Putamen (tissue), 1 donor: ENCODE data around the gene NUDCD3.

ENCODE experiments used
- DNase-seq: peaks from one replicate; pipeline ENCODE4 v3.0.0-alpha.2; 2016; ENCODE audit warnings: low spot score

NUDCD3 gene

DNA sequence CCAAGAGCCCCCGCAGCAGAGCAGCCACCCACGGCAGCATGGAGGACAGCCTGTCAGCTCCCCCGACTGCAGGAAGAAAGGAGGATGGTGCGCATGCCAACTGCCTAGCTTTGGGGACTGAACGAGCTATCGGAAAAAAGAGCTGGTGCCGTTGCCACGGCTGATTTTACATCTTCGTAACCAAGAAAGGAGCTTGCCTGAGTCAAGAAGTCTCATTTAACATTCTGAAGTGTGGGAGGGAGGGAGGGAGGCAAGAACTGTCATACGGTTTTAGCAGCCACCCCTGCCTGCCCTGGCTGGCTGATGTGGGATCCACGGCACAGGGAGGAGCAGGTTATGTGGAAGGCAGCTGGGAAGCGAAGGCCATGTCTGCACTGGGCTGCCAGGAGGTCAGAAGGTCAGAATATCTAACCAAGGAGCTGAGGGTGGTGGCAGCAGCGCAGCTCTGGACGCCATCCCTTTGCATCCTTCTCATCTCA, 90.4 kb downstream of the NUDCD3 start:
- DNase-seq: peak; percentile 86

- DNase-seq: no peak
Measured at GRCh38 chr7:44398953-44399574, 91.4 kb downstream of the NUDCD3 start.

- DNase-seq: peak; percentile 83
Measured at GRCh38 chr7:44398511-44398911, 91.9 kb downstream of the NUDCD3 start.

DNA sequence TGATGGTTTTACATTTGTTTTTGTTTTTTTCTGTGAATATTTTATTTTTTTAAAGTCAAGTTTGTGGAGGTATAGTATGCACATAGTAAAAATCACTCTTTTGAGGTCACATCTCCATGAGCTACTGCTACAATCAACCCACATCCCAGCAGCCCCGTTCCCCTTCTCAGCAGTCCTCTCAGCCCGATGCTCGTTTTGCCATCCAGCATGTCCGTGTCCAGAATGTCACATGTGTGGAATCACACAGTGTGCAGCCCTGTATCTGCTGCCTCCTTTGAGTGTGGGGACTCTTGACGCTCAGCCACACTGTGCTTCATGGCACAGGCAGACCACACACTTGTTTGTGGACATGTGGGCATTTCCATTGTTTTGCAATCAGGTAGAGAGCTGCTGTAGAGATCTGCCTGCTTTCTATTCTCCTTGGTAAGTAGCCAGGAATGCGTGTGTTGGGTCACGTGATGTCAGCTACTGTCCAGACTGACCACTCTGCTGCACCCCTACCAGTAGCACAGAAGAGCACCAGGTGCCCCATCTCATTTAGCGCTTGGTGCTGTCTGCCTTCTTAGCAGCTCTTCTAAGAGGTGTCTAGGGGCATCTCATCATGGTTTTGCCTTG, 93.4 kb downstream of the NUDCD3 start:
- no peak for DNase-seq

DNA sequence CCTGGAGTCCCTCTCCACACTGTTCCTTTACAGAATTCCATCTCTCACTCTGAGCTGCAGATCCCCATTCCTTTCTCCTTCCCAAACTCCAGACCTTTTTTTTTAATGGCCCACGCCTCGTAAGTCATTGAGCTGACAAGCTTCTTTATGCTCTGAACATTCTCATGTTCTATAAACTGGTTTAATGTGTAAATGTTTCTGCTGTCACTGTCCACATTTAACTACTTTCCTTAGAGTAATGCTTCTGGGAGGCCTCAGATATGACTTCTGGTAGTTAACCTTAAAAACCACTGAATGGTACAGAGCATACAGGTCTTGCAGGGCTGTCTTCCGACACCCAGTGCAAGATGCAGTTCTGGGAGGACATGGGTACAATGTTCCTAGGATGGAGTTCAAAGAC, 94.0 kb downstream of the NUDCD3 start:
- no peak for DNase-seq

GRCh38 chr7:44395067-44395466, 95.4 kb downstream of the NUDCD3 start:
- DNase-seq: no peak

DNA sequence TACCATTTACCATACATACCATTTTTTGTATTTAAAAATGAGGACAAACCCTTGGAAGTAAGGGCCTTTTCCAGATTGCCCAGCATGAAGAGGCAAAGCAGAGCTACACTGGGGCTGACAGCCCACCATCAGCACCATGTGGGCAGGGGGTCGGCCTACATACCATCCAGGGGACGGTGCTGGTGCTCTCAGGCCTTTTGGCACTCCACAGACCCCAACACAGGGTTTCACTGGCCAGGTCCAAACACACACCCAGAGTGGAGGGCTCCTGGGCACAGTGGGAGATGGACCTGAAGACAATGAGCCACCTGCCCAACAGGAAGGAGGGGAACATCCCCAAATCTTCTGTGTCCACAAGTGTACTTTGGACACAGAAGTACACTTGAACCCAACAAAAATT, 95.8 kb downstream of the NUDCD3 start:
- DNase-seq: no peak

DNA sequence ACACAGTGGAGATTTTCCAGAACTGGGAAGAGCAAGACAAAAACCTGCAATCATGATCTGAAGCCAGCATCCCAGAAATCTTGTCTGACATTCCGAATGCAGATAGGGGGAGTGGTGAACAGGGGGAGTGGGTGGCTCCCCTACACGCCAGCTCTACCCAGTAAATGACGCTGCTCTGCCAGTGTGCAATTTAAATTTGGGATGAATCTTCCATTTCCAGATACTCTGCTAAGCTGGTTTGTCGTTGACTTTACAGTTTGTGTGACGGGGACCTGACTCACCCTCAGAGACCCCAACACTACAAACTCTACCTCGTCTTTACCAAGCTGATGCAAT, 96.4 kb downstream of the NUDCD3 start:
- DNase-seq: peak; percentile 72

DNA sequence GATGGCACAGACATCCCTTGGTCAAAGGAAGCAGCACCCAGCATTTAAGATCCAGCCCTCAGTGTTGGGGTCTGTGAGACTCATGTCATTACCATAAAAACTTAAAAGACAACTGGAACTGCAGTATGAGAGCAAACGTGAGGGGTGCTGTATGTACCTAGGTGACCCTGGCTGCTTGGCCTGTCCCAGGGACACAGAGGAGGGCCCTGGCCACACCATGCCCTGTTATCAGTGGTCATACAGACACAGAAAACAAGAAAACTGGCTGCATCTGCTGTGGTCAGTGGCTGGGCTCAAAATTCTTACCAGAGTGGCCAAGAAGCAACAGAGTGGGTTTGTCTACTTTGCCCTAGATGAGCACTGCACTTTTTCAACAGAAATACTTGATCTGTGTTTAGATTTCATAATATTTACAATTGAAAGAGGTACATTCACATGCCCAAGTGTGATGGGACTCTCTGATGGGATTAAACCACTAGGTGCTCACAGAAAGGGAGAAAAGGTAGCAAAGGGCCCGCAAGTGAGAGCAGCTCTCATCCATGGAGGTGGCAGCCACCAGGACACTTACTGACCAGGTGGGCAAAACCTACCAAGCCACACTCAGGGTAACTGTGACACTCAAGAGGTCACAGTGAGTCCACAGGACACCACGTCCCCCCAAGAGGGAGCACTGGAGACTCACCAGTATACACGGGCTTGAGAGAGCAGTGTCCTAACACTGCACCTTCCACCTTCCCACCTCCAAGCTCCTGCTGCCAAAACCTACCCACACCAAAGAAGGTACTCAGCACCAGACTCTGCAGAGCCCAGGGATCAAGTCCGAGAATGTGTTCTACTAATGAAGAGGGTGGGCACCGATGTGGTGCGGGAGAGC, 97.0 kb downstream of the NUDCD3 start:
- DNase-seq: no peak

GRCh38 chr7:44392618-44393010, 97.8 kb downstream of the NUDCD3 start:
- no peak for DNase-seq

DNA sequence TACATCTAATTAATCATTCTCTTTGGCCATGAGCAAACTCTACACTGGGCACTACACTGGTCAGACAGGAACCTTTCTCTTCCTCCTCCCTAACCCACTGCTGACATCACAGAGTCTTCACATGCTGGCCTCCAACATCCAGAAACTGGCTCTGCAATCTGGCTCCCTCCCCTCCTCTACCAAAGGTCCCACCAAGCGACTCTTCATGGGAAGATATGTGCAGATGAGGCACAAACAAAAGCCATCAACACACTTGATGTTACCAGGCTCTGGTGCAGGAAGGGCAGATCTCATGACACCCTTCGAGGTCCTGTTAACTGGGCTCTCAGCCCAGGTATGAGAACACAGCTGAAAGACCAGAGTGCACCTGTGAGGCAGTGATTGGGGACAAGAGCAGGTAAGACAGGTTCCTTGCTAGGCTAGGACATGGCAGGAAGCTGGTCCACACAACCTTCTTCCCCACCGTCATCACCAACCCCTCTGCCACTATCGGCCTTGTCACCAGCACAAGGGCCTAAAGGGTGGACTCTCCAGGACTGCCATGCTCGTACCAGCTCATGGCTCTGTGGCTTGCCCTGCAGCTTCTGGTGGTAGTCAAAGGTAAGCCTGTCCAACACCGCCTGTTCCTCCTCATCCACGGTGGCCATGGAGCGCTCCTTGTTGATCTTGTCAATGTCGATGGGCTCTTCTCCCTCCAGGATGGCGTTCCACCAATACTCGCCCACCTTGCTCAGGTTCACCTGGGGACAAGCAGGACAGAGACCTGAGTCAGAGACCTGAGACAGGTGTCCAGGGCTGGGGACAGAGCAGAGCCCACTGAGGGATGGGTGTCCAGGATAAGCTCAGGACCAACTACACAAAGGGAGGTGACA, 98.5 kb downstream of the NUDCD3 start:
- DNase-seq: no peak

- no peak for DNase-seq
Measured at GRCh38 chr7:44391171-44391570, 99.3 kb downstream of the NUDCD3 start.

GRCh38 chr7:44390701-44391100, 99.8 kb downstream of the NUDCD3 start:
- DNase-seq: no peak

DNA sequence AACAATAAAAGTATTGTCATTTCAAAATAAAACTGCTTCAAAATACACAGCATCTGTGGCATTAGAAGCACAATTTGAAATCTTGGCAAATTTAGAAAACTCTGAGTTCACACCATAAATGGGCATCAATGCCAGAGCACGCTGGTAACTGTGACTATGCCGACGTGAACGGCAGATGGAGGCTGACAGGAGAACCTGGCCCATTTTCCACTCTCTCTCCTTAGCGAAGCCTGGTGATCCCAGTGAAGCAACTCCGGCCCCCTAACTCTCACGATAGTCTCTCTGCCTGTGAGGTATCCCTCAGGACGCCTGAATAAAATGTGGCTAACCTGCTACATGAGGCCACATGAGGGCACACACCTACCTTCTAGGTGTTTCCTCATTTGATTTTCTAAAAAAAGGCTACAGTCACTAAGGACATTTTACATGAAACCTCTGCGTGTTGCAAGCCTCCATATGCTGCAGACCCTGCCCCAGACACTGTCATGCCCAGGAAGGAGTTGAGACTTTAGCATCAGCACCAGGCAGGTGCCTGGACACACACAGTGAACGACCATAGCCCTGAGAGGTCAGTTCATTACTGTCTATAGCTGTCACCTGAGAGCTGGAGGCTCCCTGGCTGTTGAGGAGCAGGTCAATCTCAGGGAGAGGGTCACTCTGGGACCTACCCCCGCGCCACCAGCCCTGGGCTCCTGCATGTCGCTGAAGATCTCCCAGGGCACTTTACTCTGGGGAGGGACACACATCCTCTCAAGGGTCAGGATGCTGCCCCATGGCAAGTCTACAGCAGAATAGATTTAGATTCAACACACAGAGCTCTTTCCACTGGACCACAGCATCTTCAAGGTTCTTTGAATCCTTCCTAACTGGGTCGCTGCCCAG, 102.1 kb downstream of the NUDCD3 start:
- DNase-seq: no peak

DNA sequence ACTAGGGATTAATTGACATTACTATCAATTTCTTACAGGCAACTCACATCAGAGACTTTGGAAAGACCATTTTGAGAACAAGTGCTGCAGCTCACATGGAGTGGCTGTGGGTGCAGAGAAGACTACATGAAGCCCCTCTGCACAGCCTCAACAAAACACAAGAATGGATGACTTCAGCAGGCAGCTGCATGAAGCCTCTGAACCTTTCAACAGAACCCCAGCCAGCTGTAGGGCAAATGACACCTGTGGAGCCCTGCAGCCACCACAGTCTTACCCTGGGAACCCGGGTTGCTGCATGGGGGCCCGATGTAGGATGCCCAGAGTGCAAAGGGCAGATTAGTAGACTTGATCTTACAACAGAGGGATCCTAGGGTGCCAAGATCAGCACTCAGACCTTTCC, 103.1 kb downstream of the NUDCD3 start:
- DNase-seq: no peak

- DNase-seq: no peak
Measured at GRCh38 chr7:44386139-44386913, 104.1 kb downstream of the NUDCD3 start.

DNA sequence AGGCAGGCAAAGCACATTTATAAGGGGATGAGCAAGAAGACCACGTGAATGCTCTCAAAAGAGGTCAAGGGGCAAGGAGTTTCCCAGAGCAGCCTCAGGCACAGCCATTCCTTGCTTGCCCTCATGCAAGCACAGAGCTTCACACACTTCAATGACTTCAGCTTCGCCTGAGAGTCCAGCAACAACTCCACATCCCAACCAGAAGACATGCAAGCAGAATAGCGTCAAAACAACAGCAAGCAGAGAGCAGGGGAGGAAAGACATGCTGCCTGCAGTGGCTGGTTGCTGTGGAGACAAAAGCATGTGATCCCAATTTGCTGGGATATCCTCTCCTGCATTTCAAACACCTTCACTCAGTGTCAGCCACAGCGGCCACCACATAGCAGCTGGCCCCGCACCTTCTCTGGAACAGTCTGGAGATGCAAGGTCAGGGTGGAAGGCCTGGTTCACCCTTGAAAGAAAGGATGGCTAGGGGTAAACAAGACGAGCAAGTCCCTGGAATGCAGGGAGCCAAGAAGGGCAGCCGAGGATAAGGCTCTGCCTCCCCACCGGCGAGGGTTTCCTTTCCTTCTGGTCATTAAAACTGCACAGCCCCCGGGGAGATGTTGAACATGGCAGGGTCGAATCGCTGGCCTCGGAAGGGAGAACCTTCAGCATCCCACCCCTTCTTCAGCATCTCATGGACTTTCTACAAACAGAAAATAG, 104.9 kb downstream of the NUDCD3 start:
- DNase-seq: no peak

GRCh38 chr7:44384586-44385433, 105.6 kb downstream of the NUDCD3 start:
- no peak for DNase-seq

GRCh38 chr7:44383566-44383965, 106.9 kb downstream of the NUDCD3 start:
- no peak for DNase-seq
